Globus pallidus (tissue), 1 donor: ENCODE data around the gene LIPK.
A peak's percentile ranks its signal among the peaks of the same experiment; 100 is the strongest.
"Not testable (repeated sequence)": the region's sequence is repeated elsewhere in the genome, so short reads cannot be mapped to it uniquely, and the experiment has no call there.

Experiments
- DNase-seq: peaks from one replicate; pipeline ENCODE4 v3.0.0-alpha.2; 2015; ENCODE audit warnings: low spot score

LIPK gene

DNA sequence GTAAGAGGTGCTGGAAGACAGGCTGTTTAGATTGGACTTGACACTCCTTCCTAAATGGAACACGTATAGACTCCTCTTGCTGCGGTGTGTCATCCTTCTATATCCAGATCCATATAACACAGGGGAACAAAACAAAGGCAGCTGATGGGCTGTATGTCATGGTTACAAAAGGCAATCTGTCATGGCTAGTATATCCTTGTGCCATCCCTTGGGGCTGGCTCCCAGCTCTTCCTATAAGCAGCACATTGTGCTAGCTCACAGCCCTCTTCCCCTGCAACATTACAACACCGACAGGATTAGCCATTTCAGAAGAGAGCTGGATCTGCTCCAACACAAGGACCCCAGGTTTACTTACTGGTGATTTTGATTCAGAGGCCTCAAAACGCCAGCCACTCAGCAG, 15.3 kb downstream of the LIPK start:
- DNase-seq = no peak

DNA sequence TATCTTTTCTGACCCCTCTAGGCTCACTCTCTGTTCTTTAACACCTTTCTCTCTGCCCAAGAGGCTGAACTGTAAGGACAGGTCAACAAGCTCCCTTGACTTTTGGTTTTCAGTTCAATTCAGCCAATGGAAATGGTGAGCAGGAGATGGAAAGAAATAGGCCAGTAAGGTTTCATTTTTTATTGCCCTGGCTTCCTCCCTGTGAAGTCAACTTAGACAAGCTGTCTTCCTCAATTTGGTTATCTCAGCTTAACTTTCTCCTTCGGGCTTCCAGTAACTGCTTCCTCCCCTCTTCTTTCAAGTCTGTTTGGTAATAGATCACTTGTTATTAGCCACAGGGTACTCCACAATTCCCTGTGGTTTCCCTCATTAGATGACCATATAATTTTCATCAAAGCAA, 19.7 kb downstream of the LIPK start:
- DNase-seq = peak; percentile 5

DNA sequence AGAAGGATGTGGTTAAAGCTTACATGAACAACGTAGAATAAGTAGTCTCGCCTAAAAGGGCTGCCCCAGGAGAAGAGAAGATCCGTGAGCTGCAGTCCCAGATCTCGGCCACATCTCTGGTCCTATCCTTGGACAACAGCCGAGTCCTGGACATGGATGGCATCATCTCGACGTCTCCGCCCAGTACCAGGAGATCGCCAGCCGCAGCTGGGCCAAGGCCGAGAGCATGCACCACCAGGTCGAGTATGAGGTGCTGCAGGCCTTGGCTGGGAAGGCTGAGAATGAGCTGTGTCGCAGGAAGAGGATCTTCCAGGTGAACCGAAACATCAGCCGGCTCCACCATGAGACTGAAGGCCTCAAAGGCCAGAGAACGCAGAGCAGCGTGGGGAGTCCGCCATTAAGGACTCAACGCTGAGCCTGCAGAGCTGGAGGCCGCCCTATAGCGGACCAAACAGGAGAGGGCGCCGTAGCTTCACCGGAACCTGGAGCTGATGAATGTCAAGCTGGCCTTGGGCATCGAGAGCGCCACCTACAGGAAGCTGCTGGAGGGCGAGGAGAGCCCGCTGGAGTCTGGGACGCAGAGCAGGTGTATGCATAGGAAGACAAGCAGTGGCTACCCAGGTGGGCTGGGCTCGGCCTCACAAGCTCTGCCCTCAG, 22.2 kb downstream of the LIPK start:
- no peak for DNase-seq

DNA sequence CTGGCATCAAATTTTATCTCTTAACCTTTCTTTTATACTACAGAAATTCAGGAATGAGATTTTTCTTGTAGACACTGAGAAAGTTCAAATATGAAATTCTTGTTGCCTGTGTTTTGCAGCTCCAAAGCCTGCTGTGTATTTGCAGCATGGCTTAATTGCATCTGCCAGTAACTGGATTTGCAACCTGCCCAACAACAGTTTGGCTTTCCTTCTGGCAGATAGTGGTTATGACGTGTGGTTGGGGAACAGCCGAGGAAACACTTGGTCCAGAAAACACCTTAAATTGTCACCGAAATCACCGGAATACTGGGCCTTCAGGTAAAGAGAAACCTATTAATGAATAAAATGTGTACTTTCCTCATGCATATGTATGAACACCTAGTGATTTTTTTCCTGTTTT, 24.8 kb downstream of the LIPK start:
- DNase-seq = no peak

DNA sequence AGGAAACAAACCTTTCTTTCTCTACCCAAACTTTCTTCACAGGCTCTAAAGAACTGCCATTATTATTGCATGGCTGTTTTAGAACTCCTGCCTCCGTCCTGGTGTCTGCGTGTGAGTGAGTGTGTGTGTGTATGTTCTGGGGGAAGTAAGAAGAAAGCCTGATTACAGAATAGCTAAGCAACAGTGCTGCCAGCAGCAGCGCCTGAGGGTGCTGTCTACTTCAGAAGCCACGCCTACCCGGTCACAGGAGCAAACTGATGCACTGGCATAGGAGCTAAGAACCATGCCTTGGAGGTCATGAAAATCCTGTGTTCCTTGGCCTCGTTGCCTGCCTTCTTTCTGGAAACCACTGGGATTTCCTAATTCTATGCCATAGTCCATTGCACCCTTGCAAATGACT, 25.2 kb downstream of the LIPK start:
- peak; percentile 3 for DNase-seq

DNA sequence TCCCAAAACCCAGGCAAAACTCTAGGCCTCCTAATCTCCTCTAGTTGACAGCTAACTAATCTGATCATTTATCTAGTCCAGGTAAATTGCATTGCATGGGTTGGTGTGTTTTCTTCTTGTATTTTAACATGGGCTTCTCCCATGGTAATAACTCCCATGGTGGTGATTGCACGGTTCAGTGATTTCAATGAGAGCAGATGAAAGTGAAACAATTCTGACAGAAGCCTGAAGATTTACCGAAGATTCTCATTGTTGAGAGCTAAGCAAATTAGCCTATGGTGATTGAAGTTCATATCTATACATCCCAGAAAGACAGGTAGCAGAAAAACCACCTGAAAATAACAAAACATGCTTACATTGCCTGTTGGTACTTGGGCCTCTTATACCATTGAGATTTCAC, 27.2 kb downstream of the LIPK start:
- no peak for DNase-seq

DNA sequence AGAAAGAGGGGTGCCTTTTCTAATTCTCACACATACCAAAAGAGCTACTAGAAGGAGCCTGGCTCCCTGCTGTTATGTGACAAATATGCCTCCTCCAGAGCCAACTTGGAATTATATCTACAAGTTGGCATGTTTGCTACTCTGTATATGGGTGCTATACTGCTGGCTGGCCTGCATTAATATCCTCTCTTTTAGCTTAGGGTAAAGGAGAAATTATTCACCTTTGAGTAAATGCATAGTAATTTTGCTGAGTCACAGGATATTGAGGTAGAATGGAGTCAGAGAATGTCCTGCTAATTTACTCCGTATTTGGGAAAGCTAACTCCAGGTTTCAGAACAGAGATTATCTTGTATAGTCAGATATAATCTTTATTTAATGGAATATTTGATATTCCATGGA, 29.6 kb downstream of the LIPK start:
- DNase-seq = no peak

DNA sequence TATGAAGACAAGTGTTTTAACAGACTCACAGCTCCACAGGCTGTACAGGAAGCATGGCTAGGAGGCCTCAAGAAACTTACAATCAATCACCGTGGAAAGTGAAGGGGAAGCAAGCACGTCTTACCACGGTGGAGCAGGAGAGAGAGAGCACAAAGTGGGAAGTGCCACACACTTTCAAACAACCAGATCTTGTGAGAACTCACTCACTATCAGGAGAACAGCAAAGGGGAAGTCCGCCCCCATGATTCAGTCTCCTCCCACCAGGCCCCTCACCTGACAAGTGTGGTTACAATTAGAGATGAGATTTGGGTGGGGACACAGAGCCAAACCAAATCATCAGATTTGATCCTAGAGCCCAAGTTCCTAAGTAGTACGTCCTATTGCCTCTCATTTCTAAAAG, 35.9 kb downstream of the LIPK start:
- not testable (repeated sequence) for DNase-seq

DNA sequence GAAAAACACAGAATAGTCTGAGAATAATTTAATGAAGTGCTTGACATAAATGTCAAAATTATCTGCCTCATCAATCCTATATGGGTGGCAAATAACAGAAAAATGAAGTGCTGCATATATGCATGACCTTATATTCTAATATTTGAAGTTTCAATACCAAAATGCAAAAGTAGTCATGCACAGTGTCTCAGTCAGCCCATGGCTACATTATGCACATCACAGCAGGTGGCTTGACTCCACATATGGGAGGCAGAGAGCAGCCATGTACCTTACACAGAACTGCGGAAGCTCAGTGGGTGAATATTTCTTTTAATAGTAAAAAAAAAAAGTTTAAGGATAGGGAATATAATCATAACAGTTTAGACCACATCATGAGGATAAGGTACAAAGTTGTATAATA, 36.4 kb downstream of the LIPK start:
- no peak for DNase-seq

DNA sequence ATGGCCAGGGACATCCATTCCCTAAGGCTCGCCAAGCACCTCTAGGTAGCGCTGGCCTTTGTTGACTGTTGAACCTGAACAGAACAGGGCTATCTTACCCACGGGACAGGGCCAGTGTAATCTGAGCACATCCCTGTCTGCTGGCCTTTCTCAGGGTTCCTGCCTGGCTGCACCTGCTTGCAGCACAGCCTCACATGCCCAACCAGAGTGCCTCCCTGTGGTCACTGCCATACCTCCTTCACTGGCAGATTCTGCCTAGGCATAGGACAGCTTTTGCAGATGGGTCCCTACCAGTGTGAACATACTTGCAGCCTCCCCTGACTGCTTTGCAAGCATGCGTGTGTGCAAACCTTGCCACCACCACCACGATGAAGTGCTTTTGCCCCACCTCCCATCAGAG, 38.0 kb downstream of the LIPK start:
- DNase-seq = no peak

DNA sequence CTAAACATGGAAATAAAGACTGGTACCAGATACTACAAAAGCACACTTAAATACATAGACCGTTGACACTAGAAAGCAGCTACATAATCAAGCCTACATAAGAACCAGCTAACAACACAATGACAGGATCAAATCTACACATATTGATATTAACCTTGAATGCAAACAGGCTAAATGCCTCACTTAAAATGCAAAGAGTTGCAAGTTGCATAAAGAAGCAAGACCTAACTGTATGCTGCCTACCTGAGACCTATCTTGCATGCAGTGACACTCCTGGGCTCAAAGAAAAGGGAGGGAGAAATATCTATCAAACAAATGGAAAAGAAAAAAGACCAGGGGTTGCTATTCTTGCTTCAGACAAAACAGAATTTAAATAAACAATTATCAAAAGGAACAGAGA, 39.6 kb downstream of the LIPK start:
- no peak for DNase-seq

DNA sequence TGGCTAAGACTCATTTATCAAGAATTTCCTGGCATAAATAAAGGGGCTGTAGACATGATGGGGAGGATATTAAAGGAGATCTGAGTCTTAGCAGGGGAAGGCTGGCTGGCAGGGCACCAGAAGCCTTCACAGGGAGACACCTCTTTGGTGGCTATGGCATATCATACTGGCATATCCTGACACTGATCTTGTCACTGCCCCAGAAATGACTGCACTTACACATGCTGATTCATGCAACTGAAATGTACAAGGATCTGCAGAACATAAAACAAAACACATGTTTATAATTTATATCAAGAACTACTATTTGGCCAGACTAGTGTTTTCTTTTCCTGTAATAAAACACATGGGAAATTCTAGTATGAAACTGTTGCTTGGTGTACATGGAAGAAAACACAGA, 48.2 kb downstream of the LIPK start:
- DNase-seq = no peak

DNA sequence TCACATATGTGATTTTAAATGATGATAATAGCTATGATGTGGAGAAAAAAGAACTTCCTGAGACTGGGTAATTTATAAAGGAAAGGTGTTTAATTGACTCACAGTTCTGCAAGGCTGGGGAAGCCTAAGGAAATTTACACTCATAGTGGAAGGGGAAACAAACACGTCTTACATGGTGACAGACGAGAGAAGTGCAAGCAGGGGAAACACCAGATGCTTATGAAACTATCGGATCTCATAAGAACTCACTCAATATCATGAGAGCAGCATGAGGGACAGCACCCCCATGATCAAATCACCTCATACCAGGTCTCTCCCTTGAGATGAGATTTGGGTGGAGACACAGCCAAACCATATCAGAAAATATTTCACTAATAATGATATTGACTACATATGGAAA, 49.7 kb downstream of the LIPK start:
- no peak for DNase-seq

DNA sequence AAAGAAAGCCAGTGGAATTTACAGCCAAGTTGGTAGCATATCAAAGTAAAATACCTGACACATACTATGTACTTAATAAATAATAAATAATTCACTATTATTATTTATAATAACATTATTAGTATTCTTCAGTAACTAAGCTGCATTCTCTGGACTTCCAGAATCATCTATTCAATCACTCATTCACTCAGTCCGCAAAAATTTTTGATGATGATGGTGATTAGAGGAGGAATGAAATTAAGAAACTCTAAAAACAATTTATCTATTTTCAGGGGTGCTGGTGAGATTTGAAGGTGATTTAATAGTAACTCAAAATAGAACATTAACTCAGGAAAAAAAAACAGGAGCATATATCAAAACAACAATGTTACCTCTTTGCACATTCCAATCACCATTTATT, 50.6 kb downstream of the LIPK start:
- no peak for DNase-seq

DNA sequence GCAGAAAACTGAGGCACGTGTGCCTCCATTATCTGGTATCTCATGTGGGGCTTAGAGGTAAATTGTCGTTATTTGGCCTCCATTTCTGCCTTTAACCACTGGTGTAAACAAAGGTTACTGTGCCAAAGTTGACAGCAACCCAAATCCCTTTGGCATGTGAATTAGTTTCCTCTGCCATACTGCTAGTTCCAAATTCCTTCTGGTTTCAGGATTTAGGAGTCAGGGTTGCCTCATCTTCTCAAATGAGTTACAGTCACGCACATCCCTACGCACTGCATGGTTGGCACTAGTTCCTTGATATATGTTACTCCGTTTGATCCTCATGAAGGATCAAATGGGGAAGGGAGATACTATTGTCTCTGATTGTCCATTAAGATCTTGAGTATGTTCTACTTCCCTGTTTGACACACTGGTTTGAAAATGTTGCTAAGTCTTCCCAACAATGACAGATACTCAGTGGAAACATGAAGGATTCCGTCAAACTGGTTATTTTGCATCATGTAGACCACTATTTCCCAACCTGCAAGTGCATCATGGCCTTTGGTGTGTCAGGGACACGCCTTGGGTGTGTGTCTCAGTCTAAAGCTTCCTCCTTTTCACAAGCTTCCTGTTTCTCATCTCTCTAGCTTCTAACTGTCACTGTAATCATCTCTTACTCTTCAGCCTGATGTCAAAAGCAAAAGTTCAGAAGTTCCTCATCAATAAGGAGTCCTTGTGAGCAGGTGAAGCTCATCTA, 53.5 kb downstream of the LIPK start, which contains the start of gene LIPN:
LIPN (plus strand) TSS at position 655 of the 736 bp plus-strand sequence. CDS start 1,386 bp downstream, outside the sequence.
- DNase-seq = no peak

DNA sequence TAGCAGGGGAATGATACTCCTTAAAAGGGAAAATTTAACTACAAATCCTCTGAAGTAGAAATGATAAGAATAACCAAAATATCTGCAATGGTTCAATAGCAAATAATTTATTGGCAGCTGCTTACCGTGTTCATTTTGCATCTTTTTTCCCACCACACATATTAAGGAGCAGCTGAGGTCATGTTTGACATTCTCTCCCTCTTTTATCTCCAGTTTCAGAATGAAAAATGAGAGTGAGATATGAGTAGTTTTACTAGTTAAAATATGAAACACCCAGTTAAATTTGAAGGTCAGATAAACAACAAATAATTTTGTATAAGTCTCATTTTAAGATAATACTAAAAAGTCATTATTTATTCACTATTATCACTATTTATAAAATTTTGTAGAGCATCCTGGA, 56.9 kb downstream of the LIPK start:
- DNase-seq = no peak

DNA sequence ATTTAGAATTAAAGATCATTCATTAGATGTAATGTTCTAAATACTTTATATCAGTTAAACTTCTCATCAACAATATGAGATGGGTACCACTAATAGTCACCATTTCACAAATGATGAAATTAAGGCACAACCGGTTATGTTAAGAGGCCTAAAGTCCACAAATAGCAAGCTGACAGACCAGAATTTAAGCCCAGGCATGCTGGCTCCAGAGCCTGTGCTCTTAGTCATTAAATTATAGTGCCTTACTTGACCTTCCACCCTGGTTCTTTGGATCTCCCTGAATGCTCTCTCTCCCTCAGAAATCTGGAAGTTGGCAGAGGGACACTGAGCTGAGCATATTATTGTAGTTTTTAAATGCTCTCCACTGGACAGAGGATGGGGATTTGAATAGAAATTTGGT, 57.4 kb downstream of the LIPK start:
- no peak for DNase-seq

DNA sequence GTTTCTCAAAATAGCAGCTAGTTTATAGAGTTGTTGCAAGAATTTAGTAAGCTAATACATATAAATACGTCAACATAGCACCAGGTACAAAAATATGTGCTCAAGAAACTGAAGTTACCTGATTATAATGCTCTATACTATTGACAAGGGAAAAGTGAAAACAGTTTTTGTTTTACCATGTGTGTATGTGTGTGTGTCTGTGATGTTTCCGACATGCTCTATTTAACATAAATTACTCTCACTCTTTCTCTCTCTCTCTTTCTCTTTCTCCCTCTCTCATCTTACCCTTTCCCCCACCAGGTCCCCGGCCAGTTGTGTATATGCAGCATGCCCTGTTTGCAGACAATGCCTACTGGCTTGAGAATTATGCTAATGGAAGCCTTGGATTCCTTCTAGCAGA, 58.1 kb downstream of the LIPK start:
- no peak for DNase-seq

DNA sequence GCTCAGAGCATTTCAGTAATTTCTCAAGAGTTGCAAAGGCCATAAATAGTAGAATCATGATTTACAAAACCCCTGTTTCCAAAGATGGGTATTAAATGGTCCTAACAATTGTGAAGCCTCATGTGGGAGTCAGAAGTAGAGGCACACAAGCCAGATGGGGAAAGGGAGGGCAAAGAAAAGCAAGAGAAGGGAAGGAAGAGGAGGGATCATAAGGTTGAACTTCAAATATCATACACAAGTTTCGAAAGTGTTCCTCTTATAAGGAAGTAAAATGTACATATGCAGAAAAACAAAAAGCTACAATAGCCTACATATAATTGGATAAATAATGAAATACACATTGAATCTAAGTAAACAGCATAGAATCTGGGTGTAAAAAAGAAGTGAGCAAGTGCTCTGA, 59.8 kb downstream of the LIPK start:
- no peak for DNase-seq

DNA sequence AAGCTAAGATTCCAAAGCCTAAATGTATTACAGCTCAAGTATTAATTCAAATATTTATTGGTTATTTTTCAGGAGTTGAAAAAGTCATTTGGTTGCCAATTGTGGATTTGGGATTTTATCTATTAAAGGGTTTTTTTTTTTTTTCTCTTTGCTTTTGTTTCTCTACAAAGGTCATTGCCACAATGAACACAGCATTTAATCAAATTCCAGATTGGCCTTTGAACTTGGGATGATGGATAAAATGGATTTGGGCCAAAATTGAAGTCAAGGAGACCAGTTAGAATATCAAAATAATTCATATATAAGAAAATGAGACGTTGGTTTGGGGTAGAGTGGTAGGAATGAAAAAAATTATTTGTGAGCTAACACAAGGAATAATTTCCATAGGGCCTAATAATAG, 63.3 kb downstream of the LIPK start:
- no peak for DNase-seq

DNA sequence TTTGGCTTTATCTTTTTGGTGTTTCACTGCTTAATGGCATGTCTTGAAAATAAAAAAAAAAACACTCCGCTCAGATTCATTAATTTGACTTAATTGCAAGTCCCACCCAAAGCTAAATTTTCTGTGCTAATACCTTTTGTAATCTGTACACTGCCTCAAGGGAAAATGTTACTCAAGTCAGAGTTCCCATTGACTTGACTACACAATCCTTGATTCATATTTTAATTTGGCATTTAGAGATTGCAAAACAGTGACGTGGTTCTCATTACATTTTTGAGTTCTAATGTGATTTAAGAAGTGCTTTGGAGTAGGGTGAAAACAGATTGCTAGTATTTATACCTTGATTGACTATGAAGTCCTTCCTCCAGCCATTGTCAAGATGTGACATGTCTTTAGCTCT, 75.2 kb downstream of the LIPK start:
- no peak for DNase-seq

DNA sequence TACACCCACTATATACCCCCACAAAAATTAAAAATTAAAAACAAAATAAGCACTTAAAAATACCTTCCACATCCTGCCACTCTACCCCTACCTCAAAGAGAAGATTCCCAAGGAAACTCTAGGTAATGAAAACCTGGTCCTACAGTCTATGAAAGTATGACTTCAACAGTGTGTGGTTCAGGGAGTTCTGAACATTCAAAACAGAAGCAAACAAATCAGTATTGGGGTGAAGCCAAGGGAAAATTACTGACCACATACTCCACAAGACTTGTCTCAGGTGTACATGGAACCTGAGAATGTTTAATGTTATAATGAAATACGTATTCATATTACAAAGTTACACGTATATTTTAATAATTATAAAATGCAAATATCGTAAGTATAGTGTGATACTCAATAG, 76.2 kb downstream of the LIPK start:
- no peak for DNase-seq

DNA sequence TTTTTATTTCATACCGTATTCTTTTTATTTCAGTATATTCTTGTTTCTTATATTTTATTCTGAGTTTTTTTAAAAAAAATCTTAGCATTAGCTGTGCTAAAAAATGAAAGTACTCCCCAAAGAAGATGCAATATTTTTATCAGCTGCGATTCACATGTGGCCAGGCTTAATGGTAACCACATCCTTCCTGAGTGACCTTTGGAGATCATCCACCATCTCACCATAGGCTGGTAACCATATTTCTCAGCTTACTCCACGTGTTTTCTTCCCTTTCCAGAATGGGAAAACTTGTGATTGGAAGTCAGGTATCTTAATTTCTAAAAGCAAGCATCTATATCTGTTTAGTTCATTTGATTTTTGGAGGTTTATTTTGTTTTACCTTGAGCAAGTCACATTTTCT, 77.7 kb downstream of the LIPK start:
- no peak for DNase-seq
